D721Med (cell line): ENCODE measurements around the gene KDM5C.

ENCODE experiments used
- DNase-seq: peaks from one replicate; pipeline ENCODE4 v3.0.0; 2011; ENCODE audit warnings: low spot score; ENCODE audit not compliant: insufficient read length
- FAIRE-seq: peaks from 2 replicates; lab custom pipeline; 2011; peaks lifted over from hg19 to GRCh38; lab: Jason Lieb, UNC
- CTCF ChIP-seq: IDR thresholded peaks from 2 replicates; pipeline ENCODE4 v1.5.1; 2012; ENCODE audit warnings: mild to moderate bottlenecking, control low read depth; ENCODE audit not compliant: insufficient read depth; ENCODE audit errors: missing control alignments

Gene KDM5C

DNA sequence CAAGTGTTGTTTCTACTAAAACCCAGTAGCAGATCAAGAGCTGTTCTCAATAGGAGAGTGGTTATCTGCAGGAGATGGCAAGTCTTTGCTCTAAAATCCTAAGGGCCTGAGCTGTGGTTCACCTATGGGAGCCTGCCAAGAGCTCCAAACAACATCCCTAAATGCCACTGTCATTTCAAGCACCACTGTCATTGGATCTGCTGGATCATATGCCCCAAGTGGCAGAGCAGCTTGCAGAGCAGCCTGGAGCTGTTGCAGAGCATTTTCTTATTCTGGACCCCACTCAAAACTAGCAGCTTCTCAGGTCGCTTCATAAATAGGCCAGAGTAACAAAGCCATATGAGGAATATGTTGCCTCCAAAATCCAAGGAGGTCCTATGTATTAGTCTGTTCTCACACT, 71.4 kb downstream of the KDM5C start:
- no peak for FAIRE-seq
- no peak for TF ChIP-seq CTCF

More for the DNA sequence above, 71.4 kb downstream of the KDM5C start:
- no peak for DNase-seq
